ENCODE data around the gene VCAN.

VCAN gene

GRCh38 chr5:83472508-83473345, 1.2 kb downstream of the VCAN start:
- Mint-ChIP-seq H3K9me3 (no peaks in the 10 kb centered on the region), H3K36me3 (ENCODE audit: insufficient read depth) (no peaks in the 10 kb centered on the region), H3K27me3 (peaks cover 90% of the 10 kb centered on the region), H3K27ac (ENCODE audit: low read depth) (no peak overlapping the region), H3K4me3 (peak overlapping the region; percentile 68), H3K4me1 (peaks cover 20% of the 10 kb centered on the region)
- ATAC-seq (replicated peaks; ENCODE audit: extremely low read depth, poor library complexity, severe bottlenecking) (no peak), DNase-seq (ENCODE audit: low spot score in 2 of 2) (no peak)

- H3K36me3 Mint-ChIP-seq (ENCODE audit: insufficient read depth), result no peaks in the 10 kb centered on the region
- DNase-seq (ENCODE audit: low spot score in 2 of 2), result no peak
Measured at GRCh38 chr5:83473346-83474160, 2.0 kb downstream of the VCAN start.

GRCh38 chr5:83474161-83474796, 2.7 kb downstream of the VCAN start:
- H3K4me3 Mint-ChIP-seq, result peak overlapping the region; percentile 68
- no peak for DNase-seq (ENCODE audit: low spot score in 2 of 2)
- peaks cover 82% of the 10 kb centered on the region for H3K27me3 Mint-ChIP-seq
- no peak overlapping the region for H3K27ac Mint-ChIP-seq (ENCODE audit: low read depth)
- H3K9me3 Mint-ChIP-seq, result no peaks in the 10 kb centered on the region
- H3K36me3 Mint-ChIP-seq (ENCODE audit: insufficient read depth), result no peaks in the 10 kb centered on the region
- ATAC-seq (replicated peaks; ENCODE audit: extremely low read depth, poor library complexity, severe bottlenecking), result no peak
- H3K4me1 Mint-ChIP-seq, result peaks cover 20% of the 10 kb centered on the region

More at GRCh38 chr5:83473346-83474160, 2.0 kb downstream of the VCAN start:
- ATAC-seq (replicated peaks; ENCODE audit: extremely low read depth, poor library complexity, severe bottlenecking), result no peak
- Mint-ChIP-seq H3K9me3 (no peaks in the 10 kb centered on the region), H3K4me3 (peak overlapping the region; percentile 68), H3K27me3 (peaks cover 83% of the 10 kb centered on the region), H3K4me1 (peaks cover 20% of the 10 kb centered on the region), H3K27ac (ENCODE audit: low read depth) (no peak overlapping the region)

GRCh38 chr5:83474991-83475390, 3.4 kb downstream of the VCAN start:
- no peaks in the 10 kb centered on the region for H3K36me3 Mint-ChIP-seq (ENCODE audit: insufficient read depth)
- H3K4me3 Mint-ChIP-seq, result no peak overlapping the region
- peaks cover 83% of the 10 kb centered on the region for H3K27me3 Mint-ChIP-seq
- no peak overlapping the region for H3K27ac Mint-ChIP-seq (ENCODE audit: low read depth)
- no peaks in the 10 kb centered on the region for H3K9me3 Mint-ChIP-seq
- DNase-seq (ENCODE audit: low spot score in 2 of 2) (no peak), ATAC-seq (replicated peaks; ENCODE audit: extremely low read depth, poor library complexity, severe bottlenecking) (no peak)
- peaks cover 20% of the 10 kb centered on the region for H3K4me1 Mint-ChIP-seq

GRCh38 chr5:83475391-83475863, 3.9 kb downstream of the VCAN start:
- no peaks in the 10 kb centered on the region for H3K9me3 Mint-ChIP-seq
- H3K36me3 Mint-ChIP-seq (ENCODE audit: insufficient read depth), result no peaks in the 10 kb centered on the region
- no peak overlapping the region for H3K27ac Mint-ChIP-seq (ENCODE audit: low read depth)
- DNase-seq (ENCODE audit: low spot score in 2 of 2), result no peak
- H3K4me1 Mint-ChIP-seq, result peaks cover 20% of the 10 kb centered on the region
- peaks cover 83% of the 10 kb centered on the region for H3K27me3 Mint-ChIP-seq
- ATAC-seq (replicated peaks; ENCODE audit: extremely low read depth, poor library complexity, severe bottlenecking), result no peak
- H3K4me3 Mint-ChIP-seq, result no peak overlapping the region

GRCh38 chr5:83475935-83476814, 4.6 kb downstream of the VCAN start:
- DNase-seq (ENCODE audit: low spot score in 2 of 2) (no peak), ATAC-seq (replicated peaks; ENCODE audit: extremely low read depth, poor library complexity, severe bottlenecking) (no peak)
- Mint-ChIP-seq H3K4me3 (no peak overlapping the region), H3K27ac (ENCODE audit: low read depth) (no peak overlapping the region), H3K9me3 (no peaks in the 10 kb centered on the region), H3K27me3 (peaks cover 76% of the 10 kb centered on the region), H3K36me3 (ENCODE audit: insufficient read depth) (no peaks in the 10 kb centered on the region), H3K4me1 (peaks cover 20% of the 10 kb centered on the region)

- no peak overlapping the region for H3K4me3 Mint-ChIP-seq
- H3K4me1 Mint-ChIP-seq, result no peaks in the 10 kb centered on the region
- no peak overlapping the region for H3K27ac Mint-ChIP-seq (ENCODE audit: low read depth)
- H3K36me3 Mint-ChIP-seq (ENCODE audit: insufficient read depth), result no peaks in the 10 kb centered on the region
- H3K9me3 Mint-ChIP-seq, result peaks cover 5% of the 10 kb centered on the region
- ATAC-seq (replicated peaks; ENCODE audit: extremely low read depth, poor library complexity, severe bottlenecking) (no peak), DNase-seq (ENCODE audit: low spot score in 2 of 2) (no peak)
- peaks cover 17% of the 10 kb centered on the region for H3K27me3 Mint-ChIP-seq
Measured at GRCh38 chr5:83482961-83483360, 11.4 kb downstream of the VCAN start.

- H3K9me3 Mint-ChIP-seq, result peaks cover 5% of the 10 kb centered on the region
- H3K4me3 Mint-ChIP-seq, result no peak overlapping the region
- no peaks in the 10 kb centered on the region for H3K4me1 Mint-ChIP-seq
- H3K36me3 Mint-ChIP-seq (ENCODE audit: insufficient read depth), result no peaks in the 10 kb centered on the region
- H3K27me3 Mint-ChIP-seq, result peaks cover 10% of the 10 kb centered on the region
- DNase-seq (ENCODE audit: low spot score in 2 of 2), result no peak
- no peak for ATAC-seq (replicated peaks; ENCODE audit: extremely low read depth, poor library complexity, severe bottlenecking)
- no peak overlapping the region for H3K27ac Mint-ChIP-seq (ENCODE audit: low read depth)
Measured at GRCh38 chr5:83484294-83484693, 12.8 kb downstream of the VCAN start.

- ATAC-seq (replicated peaks; ENCODE audit: extremely low read depth, poor library complexity, severe bottlenecking), result no peak
Measured at GRCh38 chr5:83485842-83486241, 14.3 kb downstream of the VCAN start.

GRCh38 chr5:83487155-83487554, 15.6 kb downstream of the VCAN start:
- H3K27ac Mint-ChIP-seq (ENCODE audit: low read depth), result no peak overlapping the region
- peaks cover 5% of the 10 kb centered on the region for H3K9me3 Mint-ChIP-seq
- ATAC-seq (replicated peaks; ENCODE audit: extremely low read depth, poor library complexity, severe bottlenecking), result no peak
- no peaks in the 10 kb centered on the region for H3K36me3 Mint-ChIP-seq (ENCODE audit: insufficient read depth)
- H3K27me3 Mint-ChIP-seq, result no peaks in the 10 kb centered on the region
- H3K4me1 Mint-ChIP-seq, result no peaks in the 10 kb centered on the region
- no peak overlapping the region for H3K4me3 Mint-ChIP-seq
- DNase-seq (ENCODE audit: low spot score in 2 of 2), result no peak

More at GRCh38 chr5:83485842-83486241, 14.3 kb downstream of the VCAN start:
- Mint-ChIP-seq H3K4me1 (no peaks in the 10 kb centered on the region), H3K9me3 (peaks cover 5% of the 10 kb centered on the region), H3K4me3 (no peak overlapping the region), H3K27me3 (no peaks in the 10 kb centered on the region), H3K36me3 (ENCODE audit: insufficient read depth) (no peaks in the 10 kb centered on the region), H3K27ac (ENCODE audit: low read depth) (no peak overlapping the region)
- no peak for DNase-seq (ENCODE audit: low spot score in 2 of 2)

GRCh38 chr5:83488271-83488670, 16.7 kb downstream of the VCAN start:
- ATAC-seq (replicated peaks; ENCODE audit: extremely low read depth, poor library complexity, severe bottlenecking) (no peak), DNase-seq (ENCODE audit: low spot score in 2 of 2) (no peak)
- H3K9me3 Mint-ChIP-seq, result peaks cover 5% of the 10 kb centered on the region
- no peaks in the 10 kb centered on the region for H3K27me3 Mint-ChIP-seq
- H3K4me3 Mint-ChIP-seq, result no peak overlapping the region
- no peaks in the 10 kb centered on the region for H3K36me3 Mint-ChIP-seq (ENCODE audit: insufficient read depth)
- H3K27ac Mint-ChIP-seq (ENCODE audit: low read depth), result no peak overlapping the region
- no peaks in the 10 kb centered on the region for H3K4me1 Mint-ChIP-seq

GRCh38 chr5:83488821-83489220, 17.3 kb downstream of the VCAN start:
- no peaks in the 10 kb centered on the region for H3K4me1 Mint-ChIP-seq
- DNase-seq (ENCODE audit: low spot score in 2 of 2), result no peak
- H3K4me3 Mint-ChIP-seq, result no peak overlapping the region
- no peak for ATAC-seq (replicated peaks; ENCODE audit: extremely low read depth, poor library complexity, severe bottlenecking)
- H3K9me3 Mint-ChIP-seq, result peaks cover 5% of the 10 kb centered on the region
- H3K27me3 Mint-ChIP-seq, result no peaks in the 10 kb centered on the region
- no peak overlapping the region for H3K27ac Mint-ChIP-seq (ENCODE audit: low read depth)
- H3K36me3 Mint-ChIP-seq (ENCODE audit: insufficient read depth), result no peaks in the 10 kb centered on the region

All from central memory CD8-positive, alpha-beta T cell (primary cell).